ENCODE results near the gene CYP2B6. TPM values are rescaled to one million over a fixed set of nuclear protein-coding genes. Genes with fewer than 3 reads are reported as not detected.
"Not testable (repeated sequence)": the region's sequence is repeated elsewhere in the genome, so short reads cannot be mapped to it uniquely, and the experiment has no call there.

CYP2B6 gene
- total RNA-seq, 4 donors from 2014 or later: not detected

DNA sequence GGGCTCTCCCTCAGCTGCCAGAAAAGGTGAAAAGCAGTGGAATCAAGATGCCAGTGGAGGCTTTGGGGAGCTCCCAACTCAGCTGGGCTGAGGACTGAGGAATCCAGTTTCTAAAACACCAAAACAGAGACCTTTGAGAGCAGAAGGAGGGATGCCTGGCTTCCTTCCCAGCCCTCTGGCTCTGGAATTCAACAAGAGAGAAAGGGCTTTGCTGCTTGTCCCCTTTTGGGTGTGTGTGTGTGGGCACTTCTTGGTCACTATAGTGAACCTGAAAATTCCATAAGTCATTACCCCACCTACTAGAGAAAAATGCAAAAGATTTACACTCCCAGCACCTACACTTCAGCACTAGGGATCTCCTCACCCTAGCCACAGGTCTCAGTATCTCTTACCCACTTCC lies 30.3 kb upstream of the CYP2B6 start:
- no peaks in the 10 kb centered on the region for H3K9me3 ChIP-seq
- H3K36me3 ChIP-seq: no peaks in the 10 kb centered on the region
- no peaks in the 10 kb centered on the region for H3K27me3 ChIP-seq
- no peaks in the 10 kb centered on the region for H3K4me1 ChIP-seq
- DNase-seq: no peak
- H3K27ac ChIP-seq: no peak overlapping the region
- in situ Hi-C loops (cut with MboI; ENCODE audit: low sequenced_read_pairs in 4 of 4) (no loop called here), intact Hi-C loops (cut with DNase I; ENCODE audit: low total_unique reads) (no loop called here)
- no peak overlapping the region for H3K4me3 ChIP-seq
- TF ChIP-seq POLR2A (IDR thresholded peaks at IDR 0.05): no peak
- TF ChIP-seq, protein P1, sequence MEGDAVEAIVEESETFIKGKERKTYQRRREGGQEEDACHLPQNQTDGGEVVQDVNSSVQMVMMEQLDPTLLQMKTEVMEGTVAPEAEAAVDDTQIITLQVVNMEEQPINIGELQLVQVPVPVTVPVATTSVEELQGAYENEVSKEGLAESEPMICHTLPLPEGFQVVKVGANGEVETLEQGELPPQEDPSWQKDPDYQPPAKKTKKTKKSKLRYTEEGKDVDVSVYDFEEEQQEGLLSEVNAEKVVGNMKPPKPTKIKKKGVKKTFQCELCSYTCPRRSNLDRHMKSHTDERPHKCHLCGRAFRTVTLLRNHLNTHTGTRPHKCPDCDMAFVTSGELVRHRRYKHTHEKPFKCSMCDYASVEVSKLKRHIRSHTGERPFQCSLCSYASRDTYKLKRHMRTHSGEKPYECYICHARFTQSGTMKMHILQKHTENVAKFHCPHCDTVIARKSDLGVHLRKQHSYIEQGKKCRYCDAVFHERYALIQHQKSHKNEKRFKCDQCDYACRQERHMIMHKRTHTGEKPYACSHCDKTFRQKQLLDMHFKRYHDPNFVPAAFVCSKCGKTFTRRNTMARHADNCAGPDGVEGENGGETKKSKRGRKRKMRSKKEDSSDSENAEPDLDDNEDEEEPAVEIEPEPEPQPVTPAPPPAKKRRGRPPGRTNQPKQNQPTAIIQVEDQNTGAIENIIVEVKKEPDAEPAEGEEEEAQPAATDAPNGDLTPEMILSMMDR (IDR thresholded peaks at IDR 0.05 in 4 of 5, conservative IDR thresholded peaks at IDR 0.05 in 1 of 5): no peak
- no peak for ATAC-seq

DNA sequence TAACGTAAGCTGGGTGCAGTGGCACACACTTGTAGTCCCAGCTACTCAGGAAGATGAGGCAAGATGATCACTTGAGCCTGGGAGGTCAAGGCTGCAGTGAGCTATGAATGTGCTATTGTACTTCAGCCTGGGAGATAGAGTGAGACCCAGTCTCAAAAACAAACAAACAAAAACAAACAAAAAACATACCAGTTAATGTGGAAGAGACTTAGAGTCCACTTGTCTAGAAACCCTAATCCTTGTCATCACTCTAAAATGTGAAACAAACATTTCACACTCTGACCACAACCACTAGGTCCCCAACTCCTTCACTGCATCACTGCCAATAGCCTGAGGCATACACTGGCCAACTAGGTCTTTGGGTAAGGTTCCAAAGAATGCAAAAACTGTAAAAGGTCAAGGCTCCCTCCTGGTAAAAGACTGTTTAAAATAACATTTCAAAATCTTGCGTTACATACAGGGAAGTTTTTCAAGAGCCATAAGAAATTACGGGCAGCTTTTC lies 28.6 kb upstream of the CYP2B6 start:
- no peaks in the 10 kb centered on the region for H3K36me3 ChIP-seq
- H3K27me3 ChIP-seq: no peaks in the 10 kb centered on the region
- ATAC-seq (no peak), DNase-seq (no peak)
- no peaks in the 10 kb centered on the region for H3K9me3 ChIP-seq
- intact Hi-C loops (cut with DNase I; ENCODE audit: low total_unique reads): no loop called here
- TF ChIP-seq, protein P1 (IDR thresholded peaks at IDR 0.05 in 4 of 5, conservative IDR thresholded peaks at IDR 0.05 in 1 of 5): no peak
- TF ChIP-seq POLR2A (IDR thresholded peaks at IDR 0.05): no peak
- no peak overlapping the region for H3K4me3 ChIP-seq
- in situ Hi-C loops (cut with MboI; ENCODE audit: low sequenced_read_pairs in 4 of 4): no loop called here
- no peak overlapping the region for H3K27ac ChIP-seq
- no peaks in the 10 kb centered on the region for H3K4me1 ChIP-seq

DNA sequence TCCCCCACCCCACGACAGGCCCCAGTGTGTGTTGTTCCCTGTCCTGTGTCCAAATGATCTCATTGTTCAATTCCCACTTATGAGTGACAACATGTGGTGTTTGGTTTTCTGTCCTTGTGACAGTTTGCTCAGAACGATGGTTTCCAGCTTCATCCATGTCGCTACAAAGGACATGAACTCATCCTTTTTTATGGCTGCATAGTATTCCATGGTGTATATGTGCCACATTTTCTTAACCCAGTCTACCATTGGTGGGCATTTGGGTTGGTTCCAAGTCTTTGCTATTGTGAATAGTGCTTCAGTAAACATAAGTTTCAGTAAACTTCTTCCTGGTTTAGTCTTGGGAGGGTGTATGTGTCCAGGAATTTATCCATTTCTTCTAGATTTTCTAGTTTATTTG lies 26.7 kb upstream of the CYP2B6 start:
- H3K27ac ChIP-seq; H3K4me3 ChIP-seq; ATAC-seq; DNase-seq; intact Hi-C loops (cut with DNase I; ENCODE audit: low total_unique reads); H3K36me3 ChIP-seq; H3K9me3 ChIP-seq; H3K4me1 ChIP-seq; H3K27me3 ChIP-seq; in situ Hi-C loops (cut with MboI; ENCODE audit: low sequenced_read_pairs in 4 of 4): not testable (repeated sequence)

DNA sequence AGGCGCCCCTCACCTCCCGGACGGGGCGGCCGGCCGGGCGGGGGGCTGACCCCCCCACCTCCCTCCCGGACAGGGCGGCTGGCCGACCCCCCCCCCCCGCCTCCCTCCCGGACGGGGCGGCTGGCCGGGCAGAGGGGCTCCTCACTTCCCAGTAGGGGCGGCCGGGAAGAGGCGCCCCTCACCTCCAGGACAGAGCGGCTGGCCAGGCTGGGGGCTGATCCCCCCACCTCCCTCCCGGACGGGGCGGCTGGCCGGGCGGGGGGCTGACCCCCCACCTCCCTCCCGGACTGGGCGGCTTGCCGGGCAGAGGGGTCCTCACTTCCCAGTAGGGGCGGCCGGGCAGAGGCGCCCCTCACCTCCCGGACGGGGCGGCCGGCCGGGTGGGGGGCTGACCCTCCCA lies 25.7 kb upstream of the CYP2B6 start:
- intact Hi-C loops (cut with DNase I; ENCODE audit: low total_unique reads); H3K27ac ChIP-seq; H3K36me3 ChIP-seq; in situ Hi-C loops (cut with MboI; ENCODE audit: low sequenced_read_pairs in 4 of 4); H3K4me1 ChIP-seq; H3K9me3 ChIP-seq; H3K27me3 ChIP-seq; H3K4me3 ChIP-seq; DNase-seq; ATAC-seq: not testable (repeated sequence)

DNA sequence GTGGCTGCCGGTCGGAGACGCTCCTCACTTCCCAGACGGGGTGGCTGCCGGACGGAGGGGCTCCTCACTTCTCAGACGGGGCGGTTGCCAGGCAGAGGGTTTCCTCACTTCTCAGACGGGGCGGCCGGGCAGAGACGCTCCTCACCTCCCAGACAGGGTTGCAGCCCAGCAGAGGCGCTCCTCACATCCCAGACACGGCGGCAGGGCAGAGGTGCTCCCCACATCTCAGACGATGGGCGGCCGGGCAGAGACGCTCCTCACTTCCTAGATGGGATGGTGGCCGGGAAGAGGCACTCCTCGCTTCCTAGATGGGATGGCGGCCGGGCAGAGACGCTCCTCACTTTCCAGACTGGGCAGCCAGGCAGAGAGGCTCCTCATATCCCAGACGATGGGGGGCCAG lies 24.5 kb upstream of the CYP2B6 start:
- H3K9me3 ChIP-seq; ATAC-seq; H3K4me3 ChIP-seq; intact Hi-C loops (cut with DNase I; ENCODE audit: low total_unique reads); H3K36me3 ChIP-seq; H3K4me1 ChIP-seq; H3K27me3 ChIP-seq; DNase-seq; H3K27ac ChIP-seq; in situ Hi-C loops (cut with MboI; ENCODE audit: low sequenced_read_pairs in 4 of 4): not testable (repeated sequence)

DNA sequence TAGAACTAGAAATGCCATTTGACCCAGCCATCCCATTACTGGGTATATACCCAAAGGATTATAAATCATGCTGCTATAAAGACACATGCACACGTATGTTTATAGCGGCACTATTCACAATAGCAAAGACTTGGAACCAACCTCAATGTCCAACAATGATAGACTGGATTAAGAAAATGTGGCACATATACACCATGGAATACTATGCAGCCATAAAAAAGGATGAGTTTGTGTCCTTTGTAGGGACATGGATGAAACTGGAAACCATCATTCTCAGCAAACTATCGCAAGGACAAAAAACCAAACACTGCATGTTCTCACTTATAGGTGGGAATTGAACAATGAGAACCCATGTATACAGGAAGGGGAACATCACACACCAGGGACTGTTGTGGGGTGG lies 23.0 kb upstream of the CYP2B6 start:
- H3K27me3 ChIP-seq; ATAC-seq; H3K36me3 ChIP-seq; intact Hi-C loops (cut with DNase I; ENCODE audit: low total_unique reads); DNase-seq; H3K4me3 ChIP-seq; H3K9me3 ChIP-seq; H3K4me1 ChIP-seq; H3K27ac ChIP-seq; in situ Hi-C loops (cut with MboI; ENCODE audit: low sequenced_read_pairs in 4 of 4): not testable (repeated sequence)

DNA sequence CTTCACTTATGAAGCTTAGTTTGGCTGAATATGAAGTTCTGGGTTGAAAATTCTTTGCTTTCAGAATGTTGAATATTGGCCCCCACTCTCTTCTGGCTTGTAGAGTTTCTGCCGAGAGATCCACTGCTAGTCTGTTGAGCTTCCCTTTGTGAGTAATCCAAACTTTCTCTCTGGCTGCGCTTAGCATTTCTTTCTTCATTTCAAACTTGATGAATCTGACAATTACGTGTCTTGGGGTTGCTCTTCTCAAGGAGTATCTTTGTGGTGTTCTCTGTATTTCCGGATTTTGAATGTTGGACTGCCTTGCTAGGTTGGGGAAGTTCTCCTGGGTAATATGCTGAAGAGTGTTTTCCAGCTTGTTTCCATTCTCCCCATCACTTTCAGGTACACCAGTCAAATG lies 21.4 kb upstream of the CYP2B6 start:
- H3K27me3 ChIP-seq; H3K4me3 ChIP-seq; in situ Hi-C loops (cut with MboI; ENCODE audit: low sequenced_read_pairs in 4 of 4); H3K27ac ChIP-seq; ATAC-seq; H3K36me3 ChIP-seq; H3K9me3 ChIP-seq; intact Hi-C loops (cut with DNase I; ENCODE audit: low total_unique reads); H3K4me1 ChIP-seq; DNase-seq: not testable (repeated sequence)

DNA sequence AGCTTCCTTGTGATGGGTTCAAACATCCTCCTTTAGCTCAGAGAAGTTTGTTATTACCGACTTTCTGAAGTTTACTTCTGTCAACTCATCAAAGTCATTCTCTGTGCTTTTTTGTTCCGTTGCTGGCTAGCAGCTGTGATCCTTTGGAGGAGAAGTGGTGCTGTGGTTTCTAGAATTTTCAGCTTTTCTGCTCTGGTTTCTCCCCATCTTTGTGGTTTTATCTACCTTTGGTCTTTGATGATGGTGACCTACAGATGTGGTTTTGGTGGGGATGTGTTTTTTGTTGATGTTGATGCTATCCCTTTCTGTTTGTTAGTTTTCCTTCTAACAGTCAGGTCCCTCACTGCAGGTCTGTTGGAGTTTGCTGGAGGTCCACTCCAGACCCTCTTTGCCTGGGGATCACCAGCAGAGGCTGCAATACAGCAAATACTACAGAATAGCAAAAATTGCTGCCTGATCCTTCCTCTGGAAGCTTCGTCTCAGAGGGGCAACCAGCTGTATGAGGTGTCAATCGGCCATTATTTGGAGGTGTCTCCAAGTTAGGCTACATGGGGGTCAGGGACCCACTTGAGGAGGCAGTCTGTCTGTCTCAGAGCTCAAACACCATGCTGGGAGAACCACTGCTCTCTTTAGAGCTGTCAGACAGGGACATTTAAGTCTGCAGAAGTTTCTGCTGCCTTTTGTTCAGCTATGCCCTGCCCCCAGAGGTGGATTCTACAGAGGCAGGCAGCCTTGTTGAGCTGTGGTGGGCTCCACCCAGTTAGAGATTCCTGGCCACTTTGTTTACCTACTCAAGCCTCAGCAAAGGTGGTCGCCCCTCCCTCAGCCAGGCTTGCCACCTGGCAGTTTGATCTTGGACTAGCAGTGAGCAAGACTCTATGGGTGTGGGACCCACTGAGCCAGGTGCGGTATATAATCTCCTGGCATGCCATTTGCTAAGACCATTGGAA lies 20.4 kb upstream of the CYP2B6 start:
- H3K27me3 ChIP-seq; ATAC-seq; H3K36me3 ChIP-seq; H3K27ac ChIP-seq; DNase-seq; H3K4me1 ChIP-seq; in situ Hi-C loops (cut with MboI; ENCODE audit: low sequenced_read_pairs in 4 of 4); intact Hi-C loops (cut with DNase I; ENCODE audit: low total_unique reads); H3K9me3 ChIP-seq; H3K4me3 ChIP-seq: not testable (repeated sequence)
